ENCODE measurements around the gene BICD2.
A peak's percentile ranks its signal among the peaks of the same experiment; 100 is the strongest.

DNA sequence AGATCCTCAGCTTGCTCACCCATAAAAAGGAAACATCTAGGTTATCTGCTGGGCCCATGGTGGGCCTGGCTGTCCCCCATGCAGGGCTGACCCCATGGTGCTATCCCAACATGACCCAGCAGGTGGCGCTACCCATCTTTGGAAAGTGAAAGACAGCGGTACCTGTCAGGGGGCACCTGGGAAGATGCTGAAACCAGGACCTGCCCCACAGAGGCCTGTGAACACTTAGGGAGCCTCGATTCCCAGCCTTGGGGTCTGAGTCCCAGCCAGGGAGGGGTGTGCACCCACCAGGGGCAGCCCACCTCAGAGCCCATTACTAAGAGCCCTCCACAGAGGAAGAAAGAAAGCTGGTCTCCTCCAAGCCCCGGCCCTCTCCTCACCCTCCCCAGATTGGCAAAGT lies 48.1 kb downstream of the BICD2 start:
- TF ChIP-seq POLR2A (IDR thresholded peaks at IDR 0.05; ENCODE audit: low read depth, low read length) (no peak), CHD1 (IDR thresholded peaks at IDR 0.05; ENCODE audit: low read depth, low read length) (no peak), ZNF274 (IDR thresholded peaks at IDR 0.05; ENCODE audit: insufficient read depth, insufficient read length) (no peak), NR2C2 (IDR thresholded peaks at IDR 0.05; ENCODE audit: borderline replicate concordance, control insufficient read depth, insufficient read length, low read depth) (no peak)
- TF ChIP-seq, protein P1, sequence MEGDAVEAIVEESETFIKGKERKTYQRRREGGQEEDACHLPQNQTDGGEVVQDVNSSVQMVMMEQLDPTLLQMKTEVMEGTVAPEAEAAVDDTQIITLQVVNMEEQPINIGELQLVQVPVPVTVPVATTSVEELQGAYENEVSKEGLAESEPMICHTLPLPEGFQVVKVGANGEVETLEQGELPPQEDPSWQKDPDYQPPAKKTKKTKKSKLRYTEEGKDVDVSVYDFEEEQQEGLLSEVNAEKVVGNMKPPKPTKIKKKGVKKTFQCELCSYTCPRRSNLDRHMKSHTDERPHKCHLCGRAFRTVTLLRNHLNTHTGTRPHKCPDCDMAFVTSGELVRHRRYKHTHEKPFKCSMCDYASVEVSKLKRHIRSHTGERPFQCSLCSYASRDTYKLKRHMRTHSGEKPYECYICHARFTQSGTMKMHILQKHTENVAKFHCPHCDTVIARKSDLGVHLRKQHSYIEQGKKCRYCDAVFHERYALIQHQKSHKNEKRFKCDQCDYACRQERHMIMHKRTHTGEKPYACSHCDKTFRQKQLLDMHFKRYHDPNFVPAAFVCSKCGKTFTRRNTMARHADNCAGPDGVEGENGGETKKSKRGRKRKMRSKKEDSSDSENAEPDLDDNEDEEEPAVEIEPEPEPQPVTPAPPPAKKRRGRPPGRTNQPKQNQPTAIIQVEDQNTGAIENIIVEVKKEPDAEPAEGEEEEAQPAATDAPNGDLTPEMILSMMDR (IDR thresholded peaks at IDR 0.05 in 2 of 3, conservative IDR thresholded peaks at IDR 0.05 in 1 of 3; ENCODE audit: control insufficient read depth in 2 of 3, extremely low read depth in 1 of 3, insufficient read depth in 1 of 3, low read depth in 3 of 3, low read length in 3 of 3) = peak; percentile 85 to 93 (median 92)
